Left cardiac atrium (tissue), 4 donors: Measurements from ENCODE around the gene PLCG1. TPM values are rescaled to one million over a fixed set of nuclear protein-coding genes. Genes with fewer than 3 reads are reported as not detected.
"Not testable (repeated sequence)": the region's sequence is repeated elsewhere in the genome, so short reads cannot be mapped to it uniquely, and the experiment has no call there.

ENCODE experiments used
- ATAC-seq, 2 donors: fragments of 200-7000 bp; cut with Tn5 transposase; one replicate each; pipeline ENCODE4 v1.9.1; 2020; ENCODE audit warnings: mild to moderate bottlenecking in 2 of 2, moderate library complexity in 2 of 2
- DNase-seq: peaks from one replicate; pipeline ENCODE4 v3.0.0-alpha.2; 2020
- intact Hi-C, 2 donors: fragments of 100-400 bp; cut with DNase I; formaldehyde crosslinking; loops; one replicate each; pipeline versions ENCODE4 v1.14.1 to v1.15.1; 2022 to 2023
- total RNA-seq, 2 donors: library from RNA; stranded (reverse); fragmentation: NEBNext Ultra II Directional; extraction: Animal tissue kit (Norgen Biotek cat#: 25700); gene quantifications; one replicate each; pipeline ENCODE4 v1.2.1, GENCODE V29; 2021
- donor health status: DM: no; HTN: yes; CAD: no.
- donor health status: DM: no; HTN: yes; CAD: no; lungs with severe emphysema.
- donor health status: DM: yes; HTN: yes; CAD: no.
- donor health status: Dilated cardiomyopathy.

PLCG1 gene
- total RNA-seq, 2 donors from 2014 or later: 40.0 to 64.8 TPM

- no peak for DNase-seq
- intact Hi-C loops: no loop called here
- no peak for ATAC-seq
Measured at GRCh38 chr20:41119614-41120561, 17.5 kb upstream of the PLCG1 start.

GRCh38 chr20:41121399-41121798, 15.9 kb upstream of the PLCG1 start:
- DNase-seq: no peak
- intact Hi-C loops: no loop called here
- no peak for ATAC-seq

GRCh38 chr20:41123631-41124030, 13.7 kb upstream of the PLCG1 start:
- intact Hi-C loops: no loop called here
- ATAC-seq (no peak), DNase-seq (no peak)

GRCh38 chr20:41124451-41125094, 12.8 kb upstream of the PLCG1 start:
- intact Hi-C loops: no loop called here
- DNase-seq: no peak
- no peak for ATAC-seq

- DNase-seq (no peak), ATAC-seq (peak; percentile 35 to 84)
- intact Hi-C loops: no loop called here
Measured at GRCh38 chr20:41125530-41126457, 11.5 kb upstream of the PLCG1 start.

- intact Hi-C loops: no loop called here
- ATAC-seq: no peak
- DNase-seq: no peak
Measured at GRCh38 chr20:41126719-41127118, 10.6 kb upstream of the PLCG1 start.

- DNase-seq, intact Hi-C loops, ATAC-seq: not testable (repeated sequence)
Measured at GRCh38 chr20:41128317-41128716, 9.0 kb upstream of the PLCG1 start.

- intact Hi-C loops: loop anchor here in 1 of 2 donors (10.0 kb wide), 1 partner anchor 273 kb away; no protein-coding TSS in a partner anchor
- DNase-seq (no peak), ATAC-seq (no peak)
Measured at GRCh38 chr20:41131594-41132387, 5.6 kb upstream of the PLCG1 start.

- intact Hi-C loops: loop anchor here in 1 of 2 donors (10.0 kb wide), 1 partner anchor 272 kb away; no protein-coding TSS in a partner anchor
- not testable (repeated sequence) for ATAC-seq, DNase-seq
Measured at GRCh38 chr20:41132388-41132775, 5.0 kb upstream of the PLCG1 start.

GRCh38 chr20:41133709-41134361, 3.5 kb upstream of the PLCG1 start:
- intact Hi-C loops: loop anchor here in 1 of 2 donors (10.0 kb wide), 1 partner anchor 271 kb away; no protein-coding TSS in a partner anchor
- no peak for ATAC-seq

GRCh38 chr20:41134362-41135186, 2.8 kb upstream of the PLCG1 start:
- ATAC-seq (no peak), DNase-seq (no peak)
- intact Hi-C loops: loop anchor here in 1 of 2 donors (5.0 to 10.0 kb wide), 2 partner anchors 208 to 270 kb away; partner anchors contain the start of gene LPIN3

More at GRCh38 chr20:41133709-41134361, 3.5 kb upstream of the PLCG1 start:
- no peak for DNase-seq

GRCh38 chr20:41135187-41135887, 2.0 kb upstream of the PLCG1 start:
- intact Hi-C loops: loop anchor here in 1 of 2 donors (5.0 to 10.0 kb wide), 2 partner anchors 207 to 269 kb away; partner anchors contain the start of gene LPIN3
- ATAC-seq: no peak
- peak; percentile 32 for DNase-seq

- ATAC-seq: no peak
- DNase-seq: no peak
- intact Hi-C loops: loop anchor here in 1 of 2 donors (5.0 to 10.0 kb wide), 2 partner anchors 206 to 269 kb away; partner anchors contain the start of gene LPIN3
Measured at GRCh38 chr20:41135888-41136679, 1.3 kb upstream of the PLCG1 start.

- peak; percentile 86 for DNase-seq
- ATAC-seq: peak; percentile 20 to 54
- intact Hi-C loops: loop anchor here in 1 of 2 donors (5.0 to 10.0 kb wide), 2 partner anchors 204 to 267 kb away; partner anchors contain the start of gene LPIN3
Measured at GRCh38 chr20:41137614-41138474, 501 bp downstream of the PLCG1 start.
